HepG2 (cell line): ENCODE data around the gene SMURF2. TPM values are rescaled to one million over a fixed set of nuclear protein-coding genes. Genes with fewer than 3 reads are reported as not detected.

Experiments
- CBFB ChIP-seq: sonication (generic); formaldehyde crosslinking; IDR thresholded peaks from 2 replicates; pipeline ENCODE4 v1.4.0; 2020; ENCODE audit warnings: missing genetic modification reagents
- FLYWCH1 ChIP-seq: sonication (generic); formaldehyde crosslinking; IDR thresholded peaks from 2 replicates; pipeline ENCODE4 v1.8.1; 2023; ENCODE audit warnings: mild to moderate bottlenecking, missing genetic modification reagents
- FOXA3 ChIP-seq: IDR thresholded peaks from 2 replicates; pipeline ENCODE4 v1.6.1; 2016; ENCODE audit warnings: missing genetic modification reagents, missing compliant biosample characterization
- HIVEP1 ChIP-seq: sonication (generic); formaldehyde crosslinking; IDR thresholded peaks from 2 replicates; pipeline ENCODE4 v1.4.0; 2020; ENCODE audit warnings: mild to moderate bottlenecking, missing genetic modification reagents
- HNF4G ChIP-seq, 2 experiments: sonication (generic) in 1 of 2; formaldehyde crosslinking in 1 of 2; IDR thresholded peaks; 2 replicates each; pipeline versions ENCODE4 v1.4.0 to v1.6.1; 2011 to 2020; ENCODE audit warnings: borderline replicate concordance in 2 of 2, low read depth in 2 of 2, mild to moderate bottlenecking in 2 of 2, low read length in 1 of 2, missing genetic modification reagents in 1 of 2, moderate library complexity in 1 of 2
- HOXA3 ChIP-seq: sonication (generic); formaldehyde crosslinking; IDR thresholded peaks from 2 replicates; pipeline ENCODE4 v1.5.0; 2020; ENCODE audit warnings: missing genetic modification reagents
- JDP2 ChIP-seq: sonication (generic); formaldehyde crosslinking; IDR thresholded peaks from 2 replicates; pipeline ENCODE4 v1.8.1; 2022; ENCODE audit warnings: missing genetic modification reagents, borderline replicate concordance
- PAXIP1 ChIP-seq: sonication (generic); formaldehyde crosslinking; conservative IDR thresholded peaks from 2 replicates; pipeline ENCODE4 v1.4.0; 2020; ENCODE audit warnings: mild to moderate bottlenecking, missing genetic modification reagents, moderate library complexity
- SRSF9 ChIP-seq: fragments of 200-400 bp; formaldehyde crosslinking; IDR thresholded peaks from 2 replicates; pipeline ENCODE4 v1.6.1; 2018; ENCODE audit warnings: borderline replicate concordance, mild to moderate bottlenecking, low read depth, low read length; ENCODE audit not compliant: insufficient read depth, poor library complexity, severe bottlenecking
- THRA ChIP-seq: sonication (generic); formaldehyde crosslinking; IDR thresholded peaks from 2 replicates; pipeline ENCODE4 v1.4.0; 2020; ENCODE audit warnings: missing genetic modification reagents, borderline replicate concordance
- TP53 ChIP-seq: sonication (generic); formaldehyde crosslinking; conservative IDR thresholded peaks from 2 replicates; pipeline ENCODE4 v1.4.0; 2020; ENCODE audit warnings: missing genetic modification reagents
- ZNF740 ChIP-seq: sonication (generic); formaldehyde crosslinking; IDR thresholded peaks from 2 replicates; pipeline ENCODE4 v1.4.0; 2020; ENCODE audit warnings: missing genetic modification reagents
- ZNF768 ChIP-seq: sonication (generic); formaldehyde crosslinking; IDR thresholded peaks from 2 replicates; pipeline ENCODE4 v1.4.0; 2020; ENCODE audit warnings: missing genetic modification reagents
- polyA plus RNA-seq, 8 experiments: library from polyadenylated mRNA; depleted of rRNA in 3 of 8; stranded (reverse) in 7 of 8; unstranded in 1 of 8; fragments of >200 nt; fragmentation: Illumina TruSeq in 4 of 8; extraction: Trizol in 4 of 8; gene quantifications; 2 replicates each; pipeline versions ENCODE4 v1.2.1 to v1.2.3, GENCODE V29; 2011 to 2016; ENCODE audit warnings: low read depth in 4 of 8, missing spikeins in 1 of 8, mixed read lengths in 1 of 8; ENCODE audit not compliant: insufficient read depth in 1 of 8
- total RNA-seq, 5 experiments: library from RNA; depleted of rRNA; stranded (reverse); fragments of >200 nt; fragmentation: Illumina TruSeq; extraction: Trizol; gene quantifications; 2 replicates each; pipeline ENCODE4 v1.2.3, GENCODE V29; 2016; ENCODE audit warnings: low read depth in 1 of 5
- TF ChIP-seq, protein P1 (sequence below): sonication (generic); formaldehyde crosslinking; IDR thresholded peaks from 2 replicates; pipeline ENCODE4 v1.8.0; 2022; ENCODE audit warnings: missing genetic modification reagents, low read depth, mild to moderate bottlenecking, borderline replicate concordance
- TF ChIP-seq, protein P2 (sequence below): sonication (generic); formaldehyde crosslinking; IDR thresholded peaks from 2 replicates; pipeline ENCODE4 v1.5.0; 2020; ENCODE audit warnings: missing genetic modification reagents
- TF ChIP-seq, protein P3 (sequence below): IDR thresholded peaks from 2 replicates; pipeline ENCODE4 v1.6.1; 2016; ENCODE audit warnings: mild to moderate bottlenecking

Gene SMURF2
- total and polyA plus RNA-seq, 2 of the 13 experiments (the other 11 are each of a cell fraction or from before 2014, with no cell fraction given): 14.9 to 24.3 TPM

GRCh38 chr17:64496786-64497564 lies 165.1 kb downstream of the SMURF2 start, which contains the start of gene POLG2 (continued):
- TF ChIP-seq, protein P1, sequence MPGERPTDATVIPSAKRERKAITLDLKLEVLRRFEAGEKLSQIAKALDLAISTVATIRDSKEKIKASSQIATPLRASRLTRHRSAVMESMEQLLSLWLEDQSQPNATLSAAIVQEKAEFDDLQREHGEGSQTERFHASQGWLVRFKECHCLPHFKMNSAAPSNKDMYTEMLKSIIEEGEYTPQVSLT (CRISPR knock-in tag): 0 out of 2 replicates have a peak, but pooled peaks have one; percentile 49
- TF ChIP-seq ZNF740: no peak
- TF ChIP-seq HNF4G (IDR thresholded peaks at IDR 0.05; ENCODE audit: borderline replicate concordance, low read depth, low read length): no peak
- TF ChIP-seq HNF4G (CRISPR knock-in tag; IDR thresholded peaks at IDR 0.05; ENCODE audit: borderline replicate concordance, low read depth): peak; percentile 63; the same call in 1 of the 2 replicates
- TF ChIP-seq FOXA3 (CRISPR knock-in tag): peak; percentile 35; the same call in 1 of the 2 replicates
- peak; percentile 95; the same call in 1 of the 2 replicates for TF ChIP-seq FLYWCH1
- 0 out of 2 replicates have a peak, but pooled peaks have one; percentile 51 for TF ChIP-seq PAXIP1 (CRISPR knock-in tag)
- TF ChIP-seq THRA (CRISPR knock-in tag): no peak
- TF ChIP-seq, protein P2, sequence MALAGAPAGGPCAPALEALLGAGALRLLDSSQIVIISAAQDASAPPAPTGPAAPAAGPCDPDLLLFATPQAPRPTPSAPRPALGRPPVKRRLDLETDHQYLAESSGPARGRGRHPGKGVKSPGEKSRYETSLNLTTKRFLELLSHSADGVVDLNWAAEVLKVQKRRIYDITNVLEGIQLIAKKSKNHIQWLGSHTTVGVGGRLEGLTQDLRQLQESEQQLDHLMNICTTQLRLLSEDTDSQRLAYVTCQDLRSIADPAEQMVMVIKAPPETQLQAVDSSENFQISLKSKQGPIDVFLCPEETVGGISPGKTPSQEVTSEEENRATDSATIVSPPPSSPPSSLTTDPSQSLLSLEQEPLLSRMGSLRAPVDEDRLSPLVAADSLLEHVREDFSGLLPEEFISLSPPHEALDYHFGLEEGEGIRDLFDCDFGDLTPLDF (CRISPR knock-in tag): peak; percentile 22; the same call in 1 of the 2 replicates
- no peak for TF ChIP-seq SRSF9
- TF ChIP-seq TP53 (CRISPR knock-in tag): no peak
- TF ChIP-seq, protein P3, sequence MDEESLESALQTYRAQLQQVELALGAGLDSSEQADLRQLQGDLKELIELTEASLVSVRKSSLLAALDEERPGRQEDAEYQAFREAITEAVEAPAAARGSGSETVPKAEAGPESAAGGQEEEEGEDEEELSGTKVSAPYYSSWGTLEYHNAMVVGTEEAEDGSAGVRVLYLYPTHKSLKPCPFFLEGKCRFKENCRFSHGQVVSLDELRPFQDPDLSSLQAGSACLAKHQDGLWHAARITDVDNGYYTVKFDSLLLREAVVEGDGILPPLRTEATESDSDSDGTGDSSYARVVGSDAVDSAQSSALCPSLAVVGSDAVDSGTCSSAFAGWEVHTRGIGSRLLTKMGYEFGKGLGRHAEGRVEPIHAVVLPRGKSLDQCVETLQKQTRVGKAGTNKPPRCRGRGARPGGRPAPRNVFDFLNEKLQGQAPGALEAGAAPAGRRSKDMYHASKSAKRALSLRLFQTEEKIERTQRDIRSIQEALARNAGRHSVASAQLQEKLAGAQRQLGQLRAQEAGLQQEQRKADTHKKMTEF (CRISPR knock-in tag): peak; percentile 97
- TF ChIP-seq HIVEP1: peak; percentile 75
- 0 out of 2 replicates have a peak, but pooled peaks have one; percentile 46 for TF ChIP-seq CBFB
- TF ChIP-seq ZNF768 (CRISPR knock-in tag): peak; percentile 71; the same call in 1 of the 2 replicates
- peak; percentile 95 for TF ChIP-seq HOXA3 (CRISPR knock-in tag)
- TF ChIP-seq JDP2: no peak
